Lung (tissue), 12 donors: Measurements from ENCODE around the gene ZNF827. TPM values are rescaled to one million over a fixed set of nuclear protein-coding genes. Genes with fewer than 3 reads are reported as not detected.

Source experiments
- ATAC-seq: fragments of 200-7000 bp; cut with Tn5 transposase; one replicate; pipeline ENCODE4 v1.9.1; 2020; ENCODE audit warnings: moderate number of reproducible peaks; ENCODE audit not compliant: insufficient read depth, low FRiP score
- DNase-seq, 3 donors: peaks; one replicate each; pipeline ENCODE4 v3.0.0-alpha.2; 2013 to 2017
- H3K27ac ChIP-seq, 2 donors: one replicate each; pipeline ENCODE4 v1.5.1; 2013; ENCODE audit warnings: mild to moderate bottlenecking in 2 of 2, moderate library complexity in 2 of 2, control low read depth in 1 of 2, inconsistent platforms in 1 of 2, low read depth in 1 of 2, low read length in 1 of 2
- H3K27me3 ChIP-seq, 3 donors: one replicate each; pipeline ENCODE4 v1.5.1; 2013; ENCODE audit warnings: low read length in 2 of 3; ENCODE audit not compliant: control insufficient read depth in 3 of 3, insufficient read depth in 3 of 3
- H3K36me3 ChIP-seq, 4 donors: one replicate each; pipeline ENCODE4 v1.5.1; 2013; ENCODE audit warnings: low read length in 4 of 4, mild to moderate bottlenecking in 1 of 4, moderate library complexity in 1 of 4; ENCODE audit not compliant: control insufficient read depth in 4 of 4, insufficient read depth in 4 of 4
- H3K4me1 ChIP-seq, 5 donors: one replicate each; pipeline ENCODE4 v1.5.1; 2013; ENCODE audit warnings: low read length in 5 of 5, mild to moderate bottlenecking in 2 of 5, moderate library complexity in 1 of 5; ENCODE audit not compliant: control insufficient read depth in 5 of 5, insufficient read depth in 5 of 5
- H3K4me3 ChIP-seq: one replicate; pipeline ENCODE4 v1.5.1; 2013; ENCODE audit warnings: mild to moderate bottlenecking, control low read depth, moderate library complexity
- H3K9ac ChIP-seq, 2 donors: one replicate each; pipeline ENCODE4 v1.5.1; 2013; ENCODE audit warnings: low read length in 2 of 2, control low read depth in 1 of 2; ENCODE audit not compliant: insufficient read depth in 1 of 2
- H3K9me3 ChIP-seq, 4 donors: one replicate each; pipeline ENCODE4 v1.5.1; 2013; ENCODE audit warnings: low read length in 3 of 4, mild to moderate bottlenecking in 1 of 4, moderate library complexity in 1 of 4; ENCODE audit not compliant: control insufficient read depth in 4 of 4, insufficient read depth in 3 of 4
- CTCF ChIP-seq: IDR thresholded peaks from 2 replicates; pipeline ENCODE4 v1.5.1; 2012; ENCODE audit warnings: mild to moderate bottlenecking; ENCODE audit errors: control extremely low read depth, extremely low read depth
- WGBS, 2 donors: extraction: QIAGEN DNeasy Blood & Tissue Kit; methylation state at CpG; one replicate each; pipeline ENCODE4 v1.1.7; 2013; 5-methylcytosine and 5-hydroxymethylcytosine counted together
- polyA plus RNA-seq, 2 donors: library from polyadenylated mRNA; stranded (reverse); fragments of 200-250 nt; gene quantifications; one replicate each; pipeline ENCODE4 v1.2.1, GENCODE V29; 2013
- total RNA-seq, 2 donors: library from RNA; depleted of rRNA in 1 of 2; stranded (reverse); fragments of >200 nt in 1 of 2; gene quantifications; one replicate each; pipeline ENCODE4 v1.2.1, GENCODE V29; 2014 to 2021
- donor health status: control.
- donor health status: control.
- donor health status: Bipolar disorder and iron deficiency.
- donor health status: healthy.
- donor health status: DM: yes; HTN: yes; CAD: no.

Gene ZNF827
- total and polyA plus RNA-seq, 4 donors = 2.7 to 27.4 (median 8.2) TPM

- H3K4me3 ChIP-seq = no peak overlapping the region
- peak in 2 of 3 donors; percentile 80 to 86 for DNase-seq
- no peaks in the 10 kb centered on the region for H3K27me3 ChIP-seq
- H3K4me1 ChIP-seq = peaks cover 0 to 50% (median 14%) of the 10 kb centered on the region in 5 donors
- ATAC-seq = no peak
- no peak for TF ChIP-seq CTCF
- peaks cover 0 to 2% (median 0%) of the 10 kb centered on the region in 4 donors for H3K36me3 ChIP-seq
- H3K27ac ChIP-seq = no peak overlapping the region
- 72 to 86% methylated on average over 2 of the region's 2 CpGs for WGBS, 2 donors
- H3K9ac ChIP-seq = no peak overlapping the region
- H3K9me3 ChIP-seq = no peaks in the 10 kb centered on the region
Observed at GRCh38 chr4:145851511-145852201, 87.0 kb downstream of the ZNF827 start.

- DNase-seq (peak in 2 of 3 donors; percentile 21 to 42), ATAC-seq (no peak)
- Histone ChIP-seq H3K9ac (no peak overlapping the region), H3K27ac (no peak overlapping the region), H3K4me1 (peaks cover 0 to 46% (median 14%) of the 10 kb centered on the region in 5 donors), H3K27me3 (no peaks in the 10 kb centered on the region), H3K36me3 (peaks cover 0 to 14% (median 5%) of the 10 kb centered on the region in 4 donors), H3K9me3 (no peaks in the 10 kb centered on the region), H3K4me3 (no peak overlapping the region)
- TF ChIP-seq CTCF = no peak
- 89% methylated on average over 7 of the region's 7 CpGs for WGBS, 2 donors
Observed at GRCh38 chr4:145847764-145848163, 90.9 kb downstream of the ZNF827 start.

GRCh38 chr4:145845118-145845517 lies 93.5 kb downstream of the ZNF827 start:
- Histone ChIP-seq H3K4me3 (no peak overlapping the region), H3K27ac (peak overlapping the region in 1 of 2 donors; percentile 45), H3K9ac (no peak overlapping the region), H3K27me3 (no peaks in the 10 kb centered on the region), H3K36me3 (peaks cover 0 to 21% (median 6%) of the 10 kb centered on the region in 4 donors), H3K4me1 (peaks cover 0 to 25% (median 7%) of the 10 kb centered on the region in 5 donors), H3K9me3 (no peaks in the 10 kb centered on the region)
- 93 to 96% methylated on average over 4 of the region's 4 CpGs for WGBS, 2 donors
- no peak for TF ChIP-seq CTCF
- DNase-seq = no peak
- no peak for ATAC-seq
